Esophagus (tissue), 2 donors: Measurements from ENCODE around the gene HEPN1. TPM values are rescaled to one million over a fixed set of nuclear protein-coding genes. Genes with fewer than 3 reads are reported as not detected.
"Not testable (repeated sequence)": the region's sequence is repeated elsewhere in the genome, so short reads cannot be mapped to it uniquely, and the experiment has no call there.

Source experiments
- H3K27ac ChIP-seq, 2 donors: one replicate each; pipeline ENCODE4 v1.5.1; 2013; ENCODE audit warnings: low read depth in 2 of 2, mild to moderate bottlenecking in 2 of 2, inconsistent platforms in 1 of 2, low read length in 1 of 2, moderate library complexity in 1 of 2
- H3K27me3 ChIP-seq, 2 donors: one replicate each; pipeline ENCODE4 v1.6.1; 2013; ENCODE audit warnings: low read length in 2 of 2, control low read depth in 1 of 2, mild to moderate bottlenecking in 1 of 2; ENCODE audit not compliant: insufficient read depth in 2 of 2, control insufficient read depth in 1 of 2
- H3K36me3 ChIP-seq, 2 donors: one replicate each; pipeline ENCODE4 v1.6.1; 2013; ENCODE audit warnings: low read length in 1 of 2; ENCODE audit not compliant: control insufficient read depth in 2 of 2, insufficient read depth in 2 of 2
- H3K4me1 ChIP-seq, 2 donors: one replicate each; pipeline ENCODE4 v1.6.1; 2013; ENCODE audit warnings: low read length in 1 of 2; ENCODE audit not compliant: control insufficient read depth in 2 of 2, insufficient read depth in 2 of 2
- H3K4me3 ChIP-seq, 2 donors: one replicate each; pipeline ENCODE4 v1.5.1; 2013; ENCODE audit warnings: low read length in 2 of 2, mild to moderate bottlenecking in 2 of 2, low read depth in 1 of 2, moderate library complexity in 1 of 2
- H3K9me3 ChIP-seq, 2 donors: one replicate each; pipeline ENCODE4 v1.6.1; 2013; ENCODE audit warnings: mild to moderate bottlenecking in 2 of 2, low read depth in 1 of 2, low read length in 1 of 2, moderate library complexity in 1 of 2; ENCODE audit not compliant: control insufficient read depth in 2 of 2, insufficient read depth in 1 of 2
- WGBS, 2 donors: extraction: QIAGEN DNeasy Blood & Tissue Kit; methylation state at CpG; one replicate each; pipeline ENCODE4 v1.1.7; 2013; 5-methylcytosine and 5-hydroxymethylcytosine counted together
- polyA plus RNA-seq, 2 donors: library from polyadenylated mRNA; stranded (reverse); fragments of 200-250 nt; gene quantifications; one replicate each; pipeline ENCODE4 v1.2.3, GENCODE V29; 2013
- donor health status: healthy with polysubstance abuse.
- donor health status: Bipolar disorder and iron deficiency.

Gene HEPN1
- polyA plus RNA-seq, 2 donors, result not detected

GRCh38 chr11:124945826-124946225, 26.8 kb downstream of the HEPN1 start:
- H3K9me3 ChIP-seq, result no peaks in the 10 kb centered on the region
- no peaks in the 10 kb centered on the region for H3K4me1 ChIP-seq
- no peaks in the 10 kb centered on the region for H3K27me3 ChIP-seq
- H3K4me3 ChIP-seq, result no peak overlapping the region
- H3K36me3 ChIP-seq, result no peaks in the 10 kb centered on the region
- WGBS, 2 donors, result 69 to 74% methylated on average over 6 of the region's 6 CpGs
- H3K27ac ChIP-seq, result no peak overlapping the region

- Histone ChIP-seq H3K4me3 (no peak overlapping the region), H3K36me3 (no peaks in the 10 kb centered on the region), H3K27me3 (no peaks in the 10 kb centered on the region), H3K4me1 (no peaks in the 10 kb centered on the region), H3K9me3 (no peaks in the 10 kb centered on the region), H3K27ac (no peak overlapping the region)
- WGBS, 2 donors, result 37 to 53% methylated on average over 2 of the region's 2 CpGs
Measured at GRCh38 chr11:124946735-124947141, 27.7 kb downstream of the HEPN1 start.

DNA sequence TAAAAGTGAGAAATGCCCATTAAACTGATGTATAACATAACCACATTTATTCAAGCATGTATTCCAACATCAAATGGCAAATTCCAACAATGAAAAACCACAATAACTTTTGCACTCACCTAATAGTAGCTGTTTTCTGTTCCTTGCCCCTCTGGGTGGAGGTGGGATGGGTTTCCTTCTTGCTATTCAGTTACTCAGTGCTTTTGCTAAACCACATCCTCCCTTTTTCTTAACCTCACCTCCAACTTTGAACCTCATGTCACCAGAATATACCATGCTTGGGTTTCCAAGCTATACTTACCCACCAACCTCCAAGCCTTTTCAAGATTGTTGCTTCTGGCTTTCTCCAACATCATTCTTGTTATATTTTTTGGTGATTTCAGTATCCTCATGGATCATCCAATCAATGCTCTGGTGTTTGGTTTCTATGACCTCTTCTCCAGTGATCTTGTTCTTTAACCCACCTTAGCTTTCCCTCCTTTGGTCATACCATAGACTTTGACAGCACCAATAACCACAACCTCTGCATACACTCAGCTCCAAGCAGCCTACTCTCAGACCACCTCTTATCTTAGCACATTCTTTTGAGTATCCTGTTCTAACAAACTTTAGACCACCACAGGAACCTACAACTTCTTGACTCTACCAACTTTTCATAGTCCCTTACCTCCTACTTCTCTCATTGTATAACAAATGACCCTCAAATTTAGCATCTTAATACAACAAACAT, 31.7 kb downstream of the HEPN1 start:
- Histone ChIP-seq H3K4me1 (no peaks in the 10 kb centered on the region), H3K36me3 (no peaks in the 10 kb centered on the region), H3K27me3 (no peaks in the 10 kb centered on the region), H3K4me3 (no peak overlapping the region), H3K9me3 (no peaks in the 10 kb centered on the region), H3K27ac (no peak overlapping the region)

DNA sequence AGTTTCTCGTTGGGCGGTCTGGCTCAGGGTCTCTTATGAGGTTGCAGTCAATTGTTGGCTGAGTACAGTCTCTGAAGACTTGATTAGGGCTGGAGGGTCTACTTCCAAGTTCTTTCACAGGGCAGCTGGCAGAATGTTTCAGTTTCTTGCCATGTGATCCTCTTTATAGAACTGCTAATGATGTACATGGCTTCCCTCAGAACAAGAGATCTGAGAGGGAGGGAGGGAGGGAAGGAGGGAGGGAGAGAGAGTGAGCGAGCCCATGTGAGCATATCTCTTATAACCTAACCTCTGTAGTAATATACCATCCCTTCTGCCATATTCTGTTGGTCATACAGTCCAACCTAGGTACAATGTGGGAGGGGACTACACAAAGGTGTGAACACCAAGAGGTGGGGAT, 32.3 kb downstream of the HEPN1 start:
- Histone ChIP-seq H3K9me3 (no peaks in the 10 kb centered on the region), H3K4me3 (no peak overlapping the region), H3K27ac (no peak overlapping the region), H3K4me1 (no peaks in the 10 kb centered on the region), H3K27me3 (no peaks in the 10 kb centered on the region), H3K36me3 (no peaks in the 10 kb centered on the region)
- 89% methylated on average over 3 of the region's 3 CpGs for WGBS, 2 donors

GRCh38 chr11:124953753-124954589, 34.9 kb downstream of the HEPN1 start, which contains the start of gene CCDC15:
CCDC15 (plus strand) TSS chr11:124954202; CDS start chr11:124954733, 531 bp downstream.
- Histone ChIP-seq H3K27ac (peak within 1 kb of the TSS; percentile 79 to 81), H3K27me3 (no peaks in the 10 kb centered on the region), H3K9me3 (no peaks in the 10 kb centered on the region), H3K4me1 (no peaks in the 10 kb centered on the region), H3K4me3 (peak within 1 kb of the TSS; percentile 73 to 84), H3K36me3 (no peaks in the 10 kb centered on the region)
- 0 to 1% methylated on average over 54 of the region's 54 CpGs for WGBS, 2 donors

DNA sequence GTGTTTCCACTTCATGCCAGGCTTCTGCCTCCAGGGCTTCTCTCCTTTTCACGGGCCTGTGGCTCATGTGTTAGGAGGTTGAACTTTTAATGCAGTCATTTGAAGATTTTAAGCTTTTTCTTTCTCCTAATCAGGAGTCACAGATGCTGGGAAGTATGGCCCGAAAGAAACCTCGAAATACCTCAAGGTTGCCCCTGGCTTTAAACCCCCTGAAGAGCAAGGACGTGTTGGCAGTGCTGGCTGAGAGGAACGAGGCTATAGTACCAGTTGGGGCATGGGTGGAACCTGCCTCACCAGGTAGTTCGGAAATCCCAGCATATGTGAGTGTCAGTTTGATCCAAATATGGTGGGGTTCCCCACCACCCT, 35.5 kb downstream of the HEPN1 start:
- H3K4me3 ChIP-seq, result peak overlapping the region; percentile 73 to 84
- no peaks in the 10 kb centered on the region for H3K36me3 ChIP-seq
- 30 to 33% methylated on average over 6 of the region's 6 CpGs for WGBS, 2 donors
- H3K27ac ChIP-seq, result no peak overlapping the region
- H3K9me3 ChIP-seq, result no peaks in the 10 kb centered on the region
- H3K4me1 ChIP-seq, result no peaks in the 10 kb centered on the region
- no peaks in the 10 kb centered on the region for H3K27me3 ChIP-seq

DNA sequence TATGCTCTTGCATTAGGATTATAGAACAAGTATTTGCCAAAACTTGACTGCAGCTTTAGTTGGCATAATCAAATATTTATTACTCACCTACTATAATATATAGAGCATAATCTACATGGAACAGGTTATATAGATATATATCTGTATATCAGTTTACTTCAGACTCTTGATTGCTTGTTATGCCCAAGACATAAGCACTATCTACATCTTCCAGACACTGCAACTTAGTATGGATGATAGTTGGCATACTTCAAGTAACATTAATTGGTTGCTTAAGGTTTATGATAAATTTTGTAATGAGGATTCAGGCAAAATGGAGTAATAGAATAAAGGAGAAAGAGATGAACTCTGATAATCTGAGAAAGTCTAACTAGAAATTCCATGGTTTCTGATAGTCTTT, 36.0 kb downstream of the HEPN1 start:
- no peaks in the 10 kb centered on the region for H3K4me1 ChIP-seq
- no peak overlapping the region for H3K27ac ChIP-seq
- H3K36me3 ChIP-seq, result no peaks in the 10 kb centered on the region
- H3K9me3 ChIP-seq, result no peaks in the 10 kb centered on the region
- H3K4me3 ChIP-seq, result peak overlapping the region in 1 of 2 donors; percentile 84
- no peaks in the 10 kb centered on the region for H3K27me3 ChIP-seq

- Histone ChIP-seq H3K27ac (no peak overlapping the region), H3K9me3 (no peaks in the 10 kb centered on the region), H3K36me3 (no peaks in the 10 kb centered on the region), H3K4me1 (no peaks in the 10 kb centered on the region), H3K4me3 (no peak overlapping the region), H3K27me3 (no peaks in the 10 kb centered on the region)
- 17 to 19% methylated on average over 5 of the region's 5 CpGs for WGBS, 2 donors
Measured at GRCh38 chr11:124961972-124962609, 43.0 kb downstream of the HEPN1 start.

- not testable (repeated sequence) for H3K36me3 ChIP-seq, H3K27ac ChIP-seq, H3K4me1 ChIP-seq, H3K27me3 ChIP-seq, H3K4me3 ChIP-seq, H3K9me3 ChIP-seq
- WGBS, 2 donors, result 83 to 89% methylated on average over 13 of the region's 13 CpGs
Measured at GRCh38 chr11:124968197-124968596, 49.1 kb downstream of the HEPN1 start.
